Neural crest cell (in vitro differentiated cells): ENCODE data around the gene TMEM131L. TPM values are rescaled to one million over a fixed set of nuclear protein-coding genes. Genes with fewer than 3 reads are reported as not detected.
A peak's percentile ranks its signal among the peaks of the same experiment; 100 is the strongest.
"Not testable (repeated sequence)": the region's sequence is repeated elsewhere in the genome, so short reads cannot be mapped to it uniquely, and the experiment has no call there.

ENCODE experiments used
- DNase-seq: peaks from one replicate; pipeline ENCODE4 v3.0.0; 2021; ENCODE audit warnings: low read depth, mixed read lengths, low spot score
- H3K27ac Mint-ChIP-seq: one replicate; pipeline ENCODE4 v1.8.0; 2021; ENCODE audit warnings: mild to moderate bottlenecking, mixed read lengths; ENCODE audit not compliant: unreplicated experiment
- H3K27me3 Mint-ChIP-seq: 2 replicates; pipeline ENCODE4 v1.8.0; 2021; ENCODE audit warnings: low read depth, mild to moderate bottlenecking, mixed read lengths
- H3K36me3 Mint-ChIP-seq: 2 replicates; pipeline ENCODE4 v1.8.0; 2021; ENCODE audit warnings: low read depth, mild to moderate bottlenecking, mixed read lengths
- H3K4me1 Mint-ChIP-seq: 2 replicates; pipeline ENCODE4 v1.8.0; 2021; ENCODE audit warnings: mixed read lengths
- H3K4me3 Mint-ChIP-seq: one replicate; pipeline ENCODE4 v1.8.0; 2021; ENCODE audit warnings: mild to moderate bottlenecking, mixed read lengths
- H3K9me3 Mint-ChIP-seq: 2 replicates; pipeline ENCODE4 v1.8.0; 2021; ENCODE audit warnings: mixed read lengths
- CTCF ChIP-seq: fragments of 200-600 bp; sonication (generic); conservative IDR thresholded peaks from 2 replicates; pipeline ENCODE4 v1.5.0; 2021; ENCODE audit warnings: antibody characterized with exemption, mild to moderate bottlenecking
- total RNA-seq: library from RNA; stranded (reverse); gene quantifications from 2 replicates; pipeline ENCODE4 v1.2.1, GENCODE V29; 2021

TMEM131L gene
- total RNA-seq, 1 donor from 2014 or later, result 36.1 TPM

GRCh38 chr4:153595894-153596601, 129.9 kb downstream of the TMEM131L start:
- Mint-ChIP-seq H3K27me3 (no peaks in the 10 kb centered on the region), H3K4me1 (peaks cover 3% of the 10 kb centered on the region), H3K36me3 (peaks cover 17% of the 10 kb centered on the region), H3K4me3 (no peak overlapping the region), H3K9me3 (no peaks in the 10 kb centered on the region), H3K27ac (peak overlapping the region; percentile 2)
- TF ChIP-seq CTCF, result no peak
- DNase-seq, result no peak

GRCh38 chr4:153602758-153603157, 136.6 kb downstream of the TMEM131L start:
- Mint-ChIP-seq H3K27me3 (no peaks in the 10 kb centered on the region), H3K4me1 (no peaks in the 10 kb centered on the region), H3K4me3 (no peak overlapping the region), H3K36me3 (peaks cover 24% of the 10 kb centered on the region), H3K9me3 (no peaks in the 10 kb centered on the region), H3K27ac (no peak overlapping the region)
- DNase-seq, result no peak
- no peak for TF ChIP-seq CTCF

- no peaks in the 10 kb centered on the region for H3K4me1 Mint-ChIP-seq
- H3K9me3 Mint-ChIP-seq, result no peaks in the 10 kb centered on the region
- no peaks in the 10 kb centered on the region for H3K27me3 Mint-ChIP-seq
- H3K36me3 Mint-ChIP-seq, result peaks cover 22% of the 10 kb centered on the region
- TF ChIP-seq CTCF, result no peak
- no peak overlapping the region for H3K4me3 Mint-ChIP-seq
- no peak overlapping the region for H3K27ac Mint-ChIP-seq
- no peak for DNase-seq
These were observed 137.1 kb downstream of the TMEM131L start for GRCh38 chr4:153603258-153603657.

- peaks cover 19% of the 10 kb centered on the region for H3K36me3 Mint-ChIP-seq
- no peaks in the 10 kb centered on the region for H3K4me1 Mint-ChIP-seq
- H3K27me3 Mint-ChIP-seq, result no peaks in the 10 kb centered on the region
- DNase-seq, result no peak
- H3K4me3 Mint-ChIP-seq, result no peak overlapping the region
- H3K9me3 Mint-ChIP-seq, result no peaks in the 10 kb centered on the region
- TF ChIP-seq CTCF, result no peak
- H3K27ac Mint-ChIP-seq, result no peak overlapping the region
These were observed 137.7 kb downstream of the TMEM131L start for GRCh38 chr4:153603835-153604234.

- H3K36me3 Mint-ChIP-seq, result peaks cover 42% of the 10 kb centered on the region
- not testable (repeated sequence) for H3K4me3 Mint-ChIP-seq, H3K27me3 Mint-ChIP-seq, H3K9me3 Mint-ChIP-seq, DNase-seq, H3K4me1 Mint-ChIP-seq, H3K27ac Mint-ChIP-seq
These were observed 142.9 kb downstream of the TMEM131L start for GRCh38 chr4:153609070-153609469.

- H3K36me3 Mint-ChIP-seq, result peaks cover 52% of the 10 kb centered on the region
- H3K9me3 Mint-ChIP-seq, result peaks cover 7% of the 10 kb centered on the region
- no peaks in the 10 kb centered on the region for H3K27me3 Mint-ChIP-seq
- TF ChIP-seq CTCF, result no peak
- DNase-seq, result no peak
- peaks cover 9% of the 10 kb centered on the region for H3K4me1 Mint-ChIP-seq
- H3K4me3 Mint-ChIP-seq, result no peak overlapping the region
- H3K27ac Mint-ChIP-seq, result no peak overlapping the region
These were observed 144.6 kb downstream of the TMEM131L start for GRCh38 chr4:153610623-153611376.
